K562 (cell line): ENCODE measurements around the gene FKBP7. TPM values are rescaled to one million over a fixed set of nuclear protein-coding genes. Genes with fewer than 3 reads are reported as not detected.

Source experiments
- ATF2 ChIP-seq: sonication (generic); formaldehyde crosslinking; IDR thresholded peaks from 2 replicates; pipeline ENCODE4 v1.8.1; 2022; ENCODE audit warnings: missing genetic modification reagents
- CCAR2 ChIP-seq: fragments of 200-400 bp; formaldehyde crosslinking; IDR thresholded peaks from 2 replicates; pipeline ENCODE4 v1.6.1; 2017; ENCODE audit warnings: mild to moderate bottlenecking, low read depth, low read length
- GABPB2 ChIP-seq: fragments of 250-450 bp; sonication (Bioruptor Pico); conservative IDR thresholded peaks from 2 replicates; pipeline ENCODE4 v1.5.1; 2021; ENCODE audit warnings: mild to moderate bottlenecking
- GTF2A2 ChIP-seq: IDR thresholded peaks from 2 replicates; pipeline ENCODE4 v1.6.1; 2016; ENCODE audit warnings: mild to moderate bottlenecking, missing genetic modification characterization, missing compliant biosample characterization
- LARP7 ChIP-seq: fragments of 450-650 bp; IDR thresholded peaks from 2 replicates; pipeline ENCODE4 v1.6.1; 2016
- MYC ChIP-seq, 2 experiments: fragments of 250-450 bp in 1 of 2; sonication (Bioruptor Pico) in 1 of 2; IDR thresholded peaks; 2 replicates each; pipeline versions ENCODE4 v1.5.1 to v1.6.1; 2012 to 2021; ENCODE audit warnings: low read depth in 2 of 2, borderline replicate concordance in 1 of 2, improper control_type of control experiment in 1 of 2, low read length in 1 of 2, mild to moderate bottlenecking in 1 of 2, moderate library complexity in 1 of 2
- PRMT5 ChIP-seq: sonication (generic); formaldehyde crosslinking; IDR thresholded peaks from 2 replicates; pipeline ENCODE4 v1.5.0; 2020; ENCODE audit warnings: missing genetic modification reagents
- SMARCA4 ChIP-seq: fragments of 450-650 bp; IDR thresholded peaks from 2 replicates; pipeline ENCODE4 v1.6.1; 2016
- TAF9B ChIP-seq: fragments of 450-650 bp; IDR thresholded peaks from 2 replicates; pipeline ENCODE4 v1.6.1; 2018; ENCODE audit warnings: mild to moderate bottlenecking; ENCODE audit not compliant: partially characterized antibody
- ZEB2 ChIP-seq: fragments of 450-650 bp; IDR thresholded peaks from 2 replicates; pipeline ENCODE4 v1.6.1; 2016
- ZFX ChIP-seq: sonication (generic); formaldehyde crosslinking; IDR thresholded peaks from 2 replicates; pipeline ENCODE4 v1.8.0; 2022; ENCODE audit warnings: mild to moderate bottlenecking, missing genetic modification reagents, moderate library complexity
- ZNF134 ChIP-seq: fragments of 250-450 bp; sonication (Bioruptor Pico); conservative IDR thresholded peaks from 2 replicates; pipeline ENCODE4 v1.4.0; 2020
- ZNF696 ChIP-seq: fragments of 250-450 bp; sonication (Bioruptor Pico); conservative IDR thresholded peaks from 2 replicates; pipeline ENCODE4 v1.4.0; 2020; ENCODE audit warnings: mild to moderate bottlenecking, moderate library complexity
- polyA plus RNA-seq, 8 experiments: library from polyadenylated mRNA; depleted of rRNA in 4 of 8; stranded (reverse) in 5 of 8; unstranded in 3 of 8; fragments of >200 nt; fragmentation: Nextera tagmentation in 2 of 8; fragmentation: Illumina TruSeq in 1 of 8; extraction: Ambion mirVana in 2 of 8; extraction: Trizol in 1 of 8; gene quantifications; 2 replicates each; pipeline versions ENCODE4 v1.2.1 to v1.2.3, GENCODE V29; 2011 to 2014; ENCODE audit warnings: inconsistent platforms in 1 of 8, missing spikeins in 1 of 8
- total RNA-seq, 7 experiments: library from RNA; depleted of rRNA in 6 of 7; stranded (reverse); fragments of >200 nt in 6 of 7; fragmentation: Illumina TruSeq in 2 of 7; extraction: Trizol in 2 of 7; gene quantifications; 2 replicates each; pipeline versions ENCODE4 v1.2.1 to v1.2.3, GENCODE V29; 2011 to 2021; ENCODE audit warnings: low replicate concordance in 1 of 7
- TF ChIP-seq, protein P1 (sequence below), 3 experiments: fragments of 200-800 bp in 1 of 3; fragments of 250-450 bp in 1 of 3; fragments of 450-650 bp in 1 of 3; sonication (Bioruptor Pico) in 1 of 3; sonication (Bioruptor generic) in 1 of 3; formaldehyde crosslinking in 1 of 3; IDR thresholded peaks; 2 replicates each; pipeline versions ENCODE4 v1.6.1 to v1.8.0; 2016 to 2022; ENCODE audit warnings: mild to moderate bottlenecking in 2 of 3, missing genetic modification characterization in 2 of 3, missing compliant biosample characterization in 1 of 3, moderate library complexity in 1 of 3
- TF ChIP-seq, protein P2 (sequence below): IDR thresholded peaks from 2 replicates; pipeline ENCODE4 v1.6.1; 2016; ENCODE audit warnings: missing genetic modification characterization, missing compliant biosample characterization
- TF ChIP-seq, protein P3 (sequence below): fragments of 450-650 bp; formaldehyde crosslinking; IDR thresholded peaks from 2 replicates; pipeline ENCODE4 v1.4.0; 2022; ENCODE audit warnings: missing genetic modification characterization
- TF ChIP-seq, protein P4 (sequence below): fragments of 250-450 bp; sonication (Bioruptor Pico); IDR thresholded peaks from 2 replicates; pipeline ENCODE4 v1.8.0; 2021; ENCODE audit warnings: moderate library complexity, mild to moderate bottlenecking, inconsistent platforms

Gene FKBP7
- total and polyA plus RNA-seq, 9 of the 15 experiments (the other 6 are each of a cell fraction or from before 2014, with no cell fraction given), result 6.1 to 23.2 (median 19.0) TPM

- TF ChIP-seq, protein P1, sequence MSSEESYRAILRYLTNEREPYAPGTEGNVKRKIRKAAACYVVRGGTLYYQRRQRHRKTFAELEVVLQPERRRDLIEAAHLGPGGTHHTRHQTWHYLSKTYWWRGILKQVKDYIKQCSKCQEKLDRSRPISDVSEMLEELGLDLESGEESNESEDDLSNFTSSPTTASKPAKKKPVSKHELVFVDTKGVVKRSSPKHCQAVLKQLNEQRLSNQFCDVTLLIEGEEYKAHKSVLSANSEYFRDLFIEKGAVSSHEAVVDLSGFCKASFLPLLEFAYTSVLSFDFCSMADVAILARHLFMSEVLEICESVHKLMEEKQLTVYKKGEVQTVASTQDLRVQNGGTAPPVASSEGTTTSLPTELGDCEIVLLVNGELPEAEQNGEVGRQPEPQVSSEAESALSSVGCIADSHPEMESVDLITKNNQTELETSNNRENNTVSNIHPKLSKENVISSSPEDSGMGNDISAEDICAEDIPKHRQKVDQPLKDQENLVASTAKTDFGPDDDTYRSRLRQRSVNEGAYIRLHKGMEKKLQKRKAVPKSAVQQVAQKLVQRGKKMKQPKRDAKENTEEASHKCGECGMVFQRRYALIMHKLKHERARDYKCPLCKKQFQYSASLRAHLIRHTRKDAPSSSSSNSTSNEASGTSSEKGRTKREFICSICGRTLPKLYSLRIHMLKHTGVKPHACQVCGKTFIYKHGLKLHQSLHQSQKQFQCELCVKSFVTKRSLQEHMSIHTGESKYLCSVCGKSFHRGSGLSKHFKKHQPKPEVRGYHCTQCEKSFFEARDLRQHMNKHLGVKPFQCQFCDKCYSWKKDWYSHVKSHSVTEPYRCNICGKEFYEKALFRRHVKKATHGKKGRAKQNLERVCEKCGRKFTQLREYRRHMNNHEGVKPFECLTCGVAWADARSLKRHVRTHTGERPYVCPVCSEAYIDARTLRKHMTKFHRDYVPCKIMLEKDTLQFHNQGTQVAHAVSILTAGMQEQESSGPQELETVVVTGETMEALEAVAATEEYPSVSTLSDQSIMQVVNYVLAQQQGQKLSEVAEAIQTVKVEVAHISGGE (CRISPR knock-in tag; IDR thresholded peaks at IDR 0.05), result peak in 1 of 3 experiments; percentile 65; a peak in 2 of 6 replicates
- TF ChIP-seq LARP7 (no peak), CCAR2 (no peak), GABPB2 (CRISPR knock-in tag) (no peak), ZFX (CRISPR knock-in tag) (peak; percentile 97), ATF2 (CRISPR knock-in tag) (no peak), ZNF134 (CRISPR knock-in tag) (no peak), PRMT5 (CRISPR knock-in tag) (no peak), ZEB2 (0 out of 2 replicates have a peak, but pooled peaks have one; percentile 39), ZNF696 (CRISPR knock-in tag) (no peak), GTF2A2 (tag) (no peak), SMARCA4 (no peak), MYC (IDR thresholded peaks at IDR 0.05; ENCODE audit: low read depth, low read length) (peak; percentile 78), MYC (CRISPR knock-in tag; IDR thresholded peaks at IDR 0.05; ENCODE audit: borderline replicate concordance, low read depth) (no peak), TAF9B (no peak)
- TF ChIP-seq, protein P2, sequence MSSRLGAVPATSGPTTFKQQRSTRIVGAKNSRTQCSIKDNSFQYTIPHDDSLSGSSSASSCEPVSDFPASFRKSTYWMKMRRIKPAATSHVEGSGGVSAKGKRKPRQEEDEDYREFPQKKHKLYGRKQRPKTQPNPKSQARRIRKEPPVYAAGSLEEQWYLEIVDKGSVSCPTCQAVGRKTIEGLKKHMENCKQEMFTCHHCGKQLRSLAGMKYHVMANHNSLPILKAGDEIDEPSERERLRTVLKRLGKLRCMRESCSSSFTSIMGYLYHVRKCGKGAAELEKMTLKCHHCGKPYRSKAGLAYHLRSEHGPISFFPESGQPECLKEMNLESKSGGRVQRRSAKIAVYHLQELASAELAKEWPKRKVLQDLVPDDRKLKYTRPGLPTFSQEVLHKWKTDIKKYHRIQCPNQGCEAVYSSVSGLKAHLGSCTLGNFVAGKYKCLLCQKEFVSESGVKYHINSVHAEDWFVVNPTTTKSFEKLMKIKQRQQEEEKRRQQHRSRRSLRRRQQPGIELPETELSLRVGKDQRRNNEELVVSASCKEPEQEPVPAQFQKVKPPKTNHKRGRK, result no peak
- TF ChIP-seq, protein P3, sequence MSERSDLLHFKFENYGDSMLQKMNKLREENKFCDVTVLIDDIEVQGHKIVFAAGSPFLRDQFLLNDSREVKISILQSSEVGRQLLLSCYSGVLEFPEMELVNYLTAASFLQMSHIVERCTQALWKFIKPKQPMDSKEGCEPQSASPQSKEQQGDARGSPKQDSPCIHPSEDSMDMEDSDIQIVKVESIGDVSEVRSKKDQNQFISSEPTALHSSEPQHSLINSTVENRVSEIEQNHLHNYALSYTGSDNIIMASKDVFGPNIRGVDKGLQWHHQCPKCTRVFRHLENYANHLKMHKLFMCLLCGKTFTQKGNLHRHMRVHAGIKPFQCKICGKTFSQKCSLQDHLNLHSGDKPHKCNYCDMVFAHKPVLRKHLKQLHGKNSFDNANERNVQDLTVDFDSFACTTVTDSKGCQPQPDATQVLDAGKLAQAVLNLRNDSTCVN (CRISPR knock-in tag), result no peak; the same call in 1 of the 2 replicates
- TF ChIP-seq, protein P4, sequence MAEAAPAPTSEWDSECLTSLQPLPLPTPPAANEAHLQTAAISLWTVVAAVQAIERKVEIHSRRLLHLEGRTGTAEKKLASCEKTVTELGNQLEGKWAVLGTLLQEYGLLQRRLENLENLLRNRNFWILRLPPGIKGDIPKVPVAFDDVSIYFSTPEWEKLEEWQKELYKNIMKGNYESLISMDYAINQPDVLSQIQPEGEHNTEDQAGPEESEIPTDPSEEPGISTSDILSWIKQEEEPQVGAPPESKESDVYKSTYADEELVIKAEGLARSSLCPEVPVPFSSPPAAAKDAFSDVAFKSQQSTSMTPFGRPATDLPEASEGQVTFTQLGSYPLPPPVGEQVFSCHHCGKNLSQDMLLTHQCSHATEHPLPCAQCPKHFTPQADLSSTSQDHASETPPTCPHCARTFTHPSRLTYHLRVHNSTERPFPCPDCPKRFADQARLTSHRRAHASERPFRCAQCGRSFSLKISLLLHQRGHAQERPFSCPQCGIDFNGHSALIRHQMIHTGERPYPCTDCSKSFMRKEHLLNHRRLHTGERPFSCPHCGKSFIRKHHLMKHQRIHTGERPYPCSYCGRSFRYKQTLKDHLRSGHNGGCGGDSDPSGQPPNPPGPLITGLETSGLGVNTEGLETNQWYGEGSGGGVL (CRISPR knock-in tag), result no peak
Observed at GRCh38 chr2:178450774-178451525, 27.4 kb downstream of the FKBP7 start, which contains the start of the genes PJVK and PRKRA (continued).
